Vagina (tissue), 2 donors: ENCODE measurements around the gene BCOR.

Source experiments
- CTCF ChIP-seq, 3 experiments: fragments of 450-650 bp in 2 of 3; fragments of 200-600 bp in 1 of 3; sonication (generic) in 1 of 3; IDR thresholded peaks; one replicate each; pipeline ENCODE4 v1.5.1; 2017 to 2019; ENCODE audit warnings: antibody characterized with exemption in 3 of 3, mild to moderate bottlenecking in 2 of 3, moderate library complexity in 2 of 3
- POLR2AphosphoS5 ChIP-seq, 2 donors: sonication (generic); formaldehyde crosslinking; IDR thresholded peaks; one replicate each; pipeline ENCODE4 v1.9.0; 2017; ENCODE audit warnings: antibody characterized with exemption in 2 of 2, mild to moderate bottlenecking in 2 of 2, low read depth in 1 of 2; ENCODE audit not compliant: insufficient read depth in 1 of 2

GRCh38 chrX:40040686-40041461 is 56.9 kb downstream of the BCOR start:
- TF ChIP-seq CTCF (IDR thresholded peaks at IDR 0.05) = no peak
- no peak for TF ChIP-seq POLR2AphosphoS5 (IDR thresholded peaks at IDR 0.05; ENCODE audit: insufficient read depth in 1 of 2, low read depth in 1 of 2)
